SK-N-MC (cell line): ENCODE measurements around the gene PCSK5.

Experiments
- EZH2 ChIP-seq: fragments of 200-600 bp; sonication (generic); IDR thresholded peaks from one replicate; pipeline ENCODE4 v1.6.1; 2017; ENCODE audit warnings: antibody characterized with exemption
- POLR2AphosphoS5 ChIP-seq: IDR thresholded peaks from 2 replicates; pipeline ENCODE4 v1.6.1; 2012; ENCODE audit warnings: mild to moderate bottlenecking, low read depth, low read length, borderline replicate concordance

- TF ChIP-seq POLR2AphosphoS5 (no peak), EZH2 (no peak)
These were observed 316.3 kb downstream of the PCSK5 start for GRCh38 chr9:76206821-76207220.
